ACHN (cell line): ENCODE data around the gene FLYWCH1.
"Not testable (repeated sequence)": the region's sequence is repeated elsewhere in the genome, so short reads cannot be mapped to it uniquely, and the experiment has no call there.

Experiments
- DNase-seq: peaks from one replicate; pipeline ENCODE4 v3.0.0-alpha.2; 2015
- in situ Hi-C: cut with HindIII; loops from 2 replicates; pipeline ENCODE4 v1.10.0; 2017; ENCODE audit warnings: low sequenced_read_pairs, low pct_ligation_motif_present, low pct_unique_long_range_greater_than_20kb

The FLYWCH1 gene

DNA sequence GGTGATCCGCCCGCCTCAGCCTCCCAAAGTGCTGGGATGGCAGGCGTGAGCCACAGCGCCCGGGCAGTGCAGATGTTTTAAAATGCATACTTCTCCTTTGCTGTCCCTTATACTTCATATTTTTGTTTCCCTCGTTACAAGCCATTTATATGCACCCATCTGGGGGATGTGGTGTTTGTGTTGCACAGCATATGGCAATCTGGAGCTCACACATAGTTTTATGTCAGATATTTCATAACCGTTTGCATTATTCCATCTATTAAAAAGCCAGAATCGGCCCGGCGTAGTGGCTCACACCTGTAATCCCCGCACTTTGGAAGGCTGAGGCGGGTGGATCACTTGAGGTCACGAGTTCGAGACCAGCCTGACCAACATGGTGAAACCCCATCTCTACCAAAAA, 11.8 kb downstream of the FLYWCH1 start:
- DNase-seq: no peak
- in situ Hi-C loops: no loop called here

DNA sequence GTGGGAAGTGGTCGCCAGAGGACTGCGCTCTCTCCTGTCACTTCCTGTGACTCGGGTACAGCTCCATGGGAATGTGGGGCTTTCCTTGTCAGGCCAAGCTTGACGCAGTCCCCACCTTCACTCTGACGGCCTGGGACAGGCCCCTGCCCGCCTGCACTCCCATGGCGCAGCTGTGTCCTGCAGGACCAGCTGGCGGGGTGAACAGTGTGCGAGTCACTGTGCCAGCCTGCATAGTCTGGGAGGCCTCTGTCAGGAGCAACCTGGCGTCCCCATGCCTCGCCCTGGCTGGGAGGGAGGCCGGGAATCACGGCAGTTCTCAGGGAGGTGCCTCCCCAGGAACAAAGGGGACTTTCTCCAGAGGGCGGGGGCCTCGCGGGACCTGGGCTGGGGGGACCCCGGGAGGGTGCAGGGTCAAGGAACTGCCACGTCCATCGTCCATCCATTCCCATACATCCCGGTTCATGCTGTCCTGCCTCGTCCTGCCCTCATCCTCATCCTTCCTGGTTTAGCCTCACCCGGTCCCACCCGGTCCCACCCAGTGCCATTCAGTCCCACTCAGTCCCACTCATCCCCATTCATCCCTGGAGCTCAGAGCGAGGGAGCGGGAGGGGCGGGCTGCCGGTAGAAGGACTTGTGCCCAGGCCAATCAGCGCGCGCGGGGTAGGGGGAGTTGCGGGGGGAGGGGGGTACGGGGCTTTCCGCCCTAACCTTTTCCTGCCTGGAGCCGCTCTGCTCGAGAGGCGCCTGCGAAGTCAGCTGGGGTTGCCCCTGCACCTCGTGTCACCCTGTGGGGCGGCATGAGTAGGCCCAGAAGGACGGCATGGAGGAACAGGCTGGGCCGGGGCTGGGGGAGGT, 13.4 kb downstream of the FLYWCH1 start:
- in situ Hi-C loops: no loop called here
- no peak for DNase-seq

DNA sequence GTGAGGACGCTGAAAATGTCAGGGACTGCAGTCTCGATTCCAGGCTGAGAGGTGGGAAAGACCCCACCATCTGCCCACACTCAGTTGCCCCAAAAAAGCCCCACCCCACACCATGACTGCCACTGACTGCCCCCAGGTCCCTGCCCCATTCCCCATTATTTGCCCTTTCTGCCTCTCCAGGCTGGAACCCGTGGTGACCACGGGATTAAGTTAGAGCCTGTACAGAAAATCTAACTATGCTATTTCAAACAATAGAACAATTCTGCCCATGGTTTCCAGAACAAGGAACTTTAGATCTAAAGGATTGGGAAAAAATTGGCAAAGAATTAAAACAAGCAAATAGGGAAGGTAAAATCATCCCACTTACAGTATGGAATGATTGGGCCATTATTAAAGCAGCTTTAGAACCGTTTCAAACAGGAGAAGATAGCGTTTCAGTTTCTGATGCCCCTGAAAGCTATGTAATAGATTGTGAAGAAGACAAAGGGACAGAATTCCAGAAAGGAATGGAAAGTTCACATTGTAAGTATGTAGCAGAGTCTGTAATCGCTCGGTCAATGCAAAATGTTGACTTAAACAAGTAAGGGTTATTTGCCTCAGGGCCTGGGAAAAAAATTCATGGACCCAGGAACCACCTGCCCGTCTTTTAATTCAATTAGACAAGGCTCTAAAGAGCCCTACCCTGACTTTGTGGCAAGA, 14.4 kb downstream of the FLYWCH1 start:
- in situ Hi-C loops: no loop called here
- DNase-seq: no peak

DNA sequence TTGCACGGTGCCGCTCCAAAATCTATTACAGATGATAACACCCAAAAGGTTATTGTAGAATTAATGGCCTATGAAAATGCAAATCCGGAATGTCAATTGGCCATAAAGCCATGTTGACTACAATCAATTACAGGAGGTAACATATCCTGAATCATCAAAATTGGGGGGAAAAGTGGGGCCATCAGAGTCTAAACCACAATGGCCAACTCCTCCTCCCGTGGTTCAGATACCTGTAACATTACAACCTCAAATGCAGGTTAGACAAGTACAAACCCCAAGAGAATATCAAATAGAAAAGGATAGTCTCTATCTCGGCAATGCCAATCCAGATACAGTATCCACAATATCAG, 14.9 kb downstream of the FLYWCH1 start:
- no peak for DNase-seq
- in situ Hi-C loops: no loop called here

DNA sequence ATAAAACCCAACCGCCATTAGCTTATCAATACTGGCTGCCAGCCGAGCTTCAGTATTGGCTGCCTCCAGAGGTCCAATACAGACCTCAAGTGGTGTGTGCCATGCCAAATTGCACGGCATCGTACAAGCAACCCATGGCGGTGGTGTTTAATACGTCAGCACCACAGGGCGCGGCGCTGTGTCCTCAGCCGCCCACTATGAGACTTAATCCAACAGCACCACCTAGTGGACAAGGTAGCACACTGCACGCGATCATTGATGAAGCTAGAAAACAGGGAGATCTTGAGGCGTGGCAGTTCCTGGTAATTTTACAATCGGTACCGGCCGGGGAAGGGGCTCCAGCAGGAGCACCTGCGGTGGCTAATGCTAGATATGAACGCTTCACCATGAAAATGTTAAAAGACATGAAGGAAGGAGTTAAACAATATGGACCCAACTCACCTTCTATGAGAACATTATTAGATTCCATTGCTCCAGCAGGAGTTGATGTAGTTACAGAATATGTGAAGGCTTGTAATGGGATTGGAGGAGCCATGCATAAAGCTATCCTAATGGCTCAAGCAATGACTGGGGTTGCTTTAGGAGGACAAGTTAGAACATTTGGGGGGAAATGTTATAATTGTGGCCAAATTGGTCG, 15.4 kb downstream of the FLYWCH1 start:
- in situ Hi-C loops: no loop called here

DNA sequence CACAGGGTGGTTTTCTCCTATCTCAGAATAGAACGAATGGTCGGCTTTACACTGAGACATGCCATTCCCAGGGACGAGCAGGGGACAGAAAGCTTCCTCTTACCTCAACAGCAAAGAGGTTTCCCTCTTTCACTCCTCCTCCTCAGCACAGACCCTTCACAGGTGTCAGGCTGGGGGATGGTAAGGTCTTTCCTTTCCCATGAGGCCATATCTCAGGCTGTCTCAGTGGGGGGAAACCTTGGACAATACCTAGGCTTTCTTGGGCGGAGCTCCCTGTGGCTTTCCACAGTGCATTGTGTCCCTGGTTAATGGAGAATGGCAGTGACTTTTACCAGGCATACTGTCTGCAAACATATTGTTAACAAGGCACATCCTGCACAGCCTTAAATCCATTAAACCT, 16.4 kb downstream of the FLYWCH1 start:
- in situ Hi-C loops: not testable (repeated sequence)

More for the DNA sequence above, 15.4 kb downstream of the FLYWCH1 start:
- peak; percentile 92 for DNase-seq

DNA sequence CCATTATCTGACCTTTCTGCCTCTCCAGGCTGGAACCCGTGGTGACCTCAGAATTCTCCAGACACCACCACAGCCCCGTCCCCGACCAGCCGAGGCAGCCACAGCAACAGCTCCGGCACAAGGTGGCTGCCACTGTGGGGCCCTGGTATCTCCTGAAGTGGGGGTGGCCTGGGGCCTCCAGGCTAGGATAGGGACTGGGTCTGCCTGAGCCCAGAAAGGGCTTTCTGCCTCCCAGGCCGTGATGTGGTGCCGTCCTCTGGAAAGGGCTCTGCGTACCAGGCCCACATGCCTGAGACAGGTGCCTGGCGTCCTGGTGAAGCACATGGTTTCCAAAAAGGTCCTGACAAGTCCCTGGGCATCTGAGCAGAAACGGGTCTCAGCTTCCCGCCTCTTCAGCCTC, 17.1 kb downstream of the FLYWCH1 start:
- no peak for DNase-seq
- in situ Hi-C loops: no loop called here

More for the DNA sequence above, 16.4 kb downstream of the FLYWCH1 start:
- not testable (repeated sequence) for DNase-seq

DNA sequence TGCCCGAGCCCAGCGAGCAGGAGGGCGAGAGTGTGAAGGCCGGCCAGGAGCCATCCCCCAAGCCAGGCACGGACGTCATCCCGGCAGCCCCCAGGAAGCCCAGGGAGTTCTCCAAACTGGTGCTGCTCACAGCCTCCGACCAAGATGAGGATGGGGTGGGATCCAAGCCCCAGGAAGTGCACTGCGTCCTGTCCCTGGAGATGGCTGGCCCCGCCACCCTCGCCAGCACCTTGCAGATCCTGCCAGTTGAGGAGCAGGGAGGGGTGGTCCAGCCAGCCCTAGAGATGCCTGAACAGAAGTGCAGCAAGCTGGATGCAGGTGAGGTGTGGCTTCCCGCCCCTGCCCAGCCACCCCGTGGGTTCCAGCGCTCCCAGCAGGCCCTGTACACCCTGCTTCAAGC, 18.0 kb downstream of the FLYWCH1 start:
- in situ Hi-C loops: no loop called here
- DNase-seq: no peak

DNA sequence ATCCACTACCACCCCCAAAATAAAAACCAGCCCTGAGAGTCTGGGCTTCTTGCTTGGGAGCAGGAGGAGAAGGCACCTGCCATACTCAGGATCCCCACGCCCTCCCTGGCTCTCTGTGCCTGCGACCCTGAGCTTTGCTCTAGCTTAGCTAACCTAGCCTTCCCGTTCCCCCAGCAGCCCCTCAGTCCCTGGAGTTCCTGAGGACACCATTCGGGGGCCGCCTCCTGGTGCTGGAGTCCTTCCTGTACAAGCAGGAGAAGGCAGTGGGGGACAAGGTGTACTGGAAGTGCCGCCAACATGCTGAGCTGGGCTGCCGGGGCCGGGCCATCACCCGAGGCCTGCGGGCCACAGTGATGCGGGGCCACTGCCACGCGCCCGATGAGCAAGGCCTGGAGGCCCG, 18.5 kb downstream of the FLYWCH1 start:
- in situ Hi-C loops: no loop called here
- DNase-seq: no peak

DNA sequence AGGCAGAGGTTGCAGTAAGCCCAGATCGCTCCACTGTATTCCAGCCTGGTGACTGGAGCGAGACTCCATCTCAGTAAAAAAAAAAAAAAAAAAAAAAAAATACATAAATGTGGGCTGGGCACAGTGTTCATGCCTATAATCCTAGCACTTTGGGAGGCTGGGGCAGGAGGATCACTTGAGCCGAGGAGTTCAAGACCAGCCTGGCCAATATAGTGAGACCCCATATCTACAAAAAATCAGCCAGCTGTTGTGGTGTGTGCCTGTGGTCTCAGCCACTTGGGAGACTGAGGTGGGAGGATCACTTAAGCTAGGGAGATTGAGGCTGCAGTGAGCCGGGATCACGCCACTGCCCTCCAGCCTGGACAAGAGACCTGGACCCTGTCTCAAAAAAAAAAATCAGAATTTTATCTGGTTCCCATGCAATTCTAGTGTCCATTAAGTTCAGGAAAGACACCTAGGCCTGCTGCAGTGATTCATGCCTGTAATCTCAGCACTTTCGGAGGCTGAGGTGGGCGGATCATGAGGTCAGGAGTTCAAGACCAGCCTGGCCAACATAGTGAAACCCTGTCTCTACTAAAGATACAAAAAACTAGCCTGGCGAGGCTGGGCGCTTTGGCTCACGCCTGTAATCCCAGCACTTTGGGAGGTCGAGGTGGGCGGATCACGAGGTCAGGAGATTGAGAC, 19.6 kb downstream of the FLYWCH1 start:
- DNase-seq, in situ Hi-C loops: not testable (repeated sequence)

DNA sequence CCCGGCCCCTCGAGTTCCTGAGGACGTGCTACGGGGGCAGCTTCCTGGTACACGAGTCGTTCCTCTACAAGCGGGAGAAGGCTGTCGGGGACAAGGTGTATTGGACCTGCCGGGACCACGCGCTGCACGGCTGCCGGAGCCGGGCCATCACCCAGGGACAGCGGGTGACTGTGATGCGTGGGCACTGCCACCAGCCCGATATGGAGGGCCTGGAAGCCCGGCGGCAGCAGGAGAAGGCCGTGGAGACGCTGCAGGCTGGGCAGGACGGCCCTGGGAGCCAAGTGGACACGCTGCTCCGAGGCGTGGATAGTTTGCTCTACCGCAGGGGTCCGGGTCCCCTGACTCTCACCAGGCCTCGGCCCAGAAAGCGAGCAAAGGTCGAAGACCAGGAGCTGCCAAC, 21.4 kb downstream of the FLYWCH1 start:
- in situ Hi-C loops: no loop called here
- DNase-seq: no peak

DNA sequence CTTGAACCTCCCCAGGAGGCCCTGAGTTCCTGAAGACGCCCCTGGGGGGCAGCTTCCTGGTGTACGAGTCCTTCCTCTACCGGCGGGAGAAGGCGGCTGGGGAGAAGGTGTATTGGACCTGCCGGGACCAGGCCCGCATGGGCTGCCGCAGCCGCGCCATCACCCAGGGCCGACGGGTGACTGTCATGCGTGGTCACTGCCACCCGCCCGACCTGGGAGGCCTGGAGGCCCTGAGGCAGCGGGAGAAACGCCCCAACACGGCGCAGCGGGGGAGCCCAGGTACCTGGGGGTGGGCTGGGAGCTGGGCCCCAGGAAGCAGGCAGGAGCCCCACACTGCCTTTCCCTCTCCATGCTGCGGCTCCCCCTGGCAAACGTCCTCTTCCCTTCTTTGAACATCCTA, 22.0 kb downstream of the FLYWCH1 start:
- no peak for DNase-seq
- in situ Hi-C loops: no loop called here

DNA sequence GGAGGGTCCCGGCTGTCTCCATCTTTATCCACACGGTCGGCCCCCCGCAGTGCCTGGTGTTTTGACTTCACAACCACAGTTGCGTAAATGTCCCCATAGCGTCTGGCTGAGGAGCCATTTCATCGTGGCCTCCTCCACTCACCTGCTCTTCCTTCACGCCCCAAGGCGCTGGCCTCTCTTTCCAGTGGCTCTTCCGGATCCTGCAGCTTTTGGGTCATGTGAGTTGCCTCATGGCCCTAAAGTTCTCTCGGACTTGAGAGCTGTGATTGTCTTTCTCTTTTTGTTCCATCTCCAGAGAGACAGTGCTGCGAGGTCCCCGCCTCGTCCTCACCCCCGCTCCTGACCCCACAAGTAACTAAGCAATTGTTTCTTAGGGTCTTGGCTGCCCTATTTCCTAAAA, 22.7 kb downstream of the FLYWCH1 start:
- no peak for DNase-seq
- in situ Hi-C loops: no loop called here

DNA sequence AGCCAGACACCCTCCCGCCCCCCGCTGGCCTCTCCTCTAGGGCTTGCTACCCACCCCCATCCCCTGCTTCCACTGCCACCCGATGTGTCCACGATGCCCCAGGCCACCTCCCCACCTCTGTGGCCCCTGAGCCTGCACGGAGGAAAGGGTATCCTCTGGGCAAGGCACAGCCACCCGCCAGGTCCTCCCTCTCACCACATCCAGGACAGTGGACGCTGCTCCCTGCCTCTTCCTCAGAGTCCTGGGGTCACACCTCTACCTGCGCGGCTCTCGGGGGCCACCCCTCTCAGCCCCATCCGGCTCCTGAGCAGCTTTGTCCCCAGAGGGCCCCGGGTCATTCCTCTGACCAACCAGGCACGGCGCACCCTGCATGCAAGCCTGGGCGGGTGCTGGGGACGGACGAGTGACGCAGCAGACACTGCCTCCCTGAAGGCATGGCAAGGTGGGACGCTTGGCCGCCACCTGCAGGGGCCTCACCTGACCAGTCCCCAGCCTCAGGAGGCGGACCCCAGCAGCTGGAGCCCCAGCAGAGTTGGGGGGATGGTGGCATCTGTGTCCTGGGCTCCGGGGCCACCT, 24.8 kb downstream of the FLYWCH1 start:
- in situ Hi-C loops: no loop called here
- no peak for DNase-seq

DNA sequence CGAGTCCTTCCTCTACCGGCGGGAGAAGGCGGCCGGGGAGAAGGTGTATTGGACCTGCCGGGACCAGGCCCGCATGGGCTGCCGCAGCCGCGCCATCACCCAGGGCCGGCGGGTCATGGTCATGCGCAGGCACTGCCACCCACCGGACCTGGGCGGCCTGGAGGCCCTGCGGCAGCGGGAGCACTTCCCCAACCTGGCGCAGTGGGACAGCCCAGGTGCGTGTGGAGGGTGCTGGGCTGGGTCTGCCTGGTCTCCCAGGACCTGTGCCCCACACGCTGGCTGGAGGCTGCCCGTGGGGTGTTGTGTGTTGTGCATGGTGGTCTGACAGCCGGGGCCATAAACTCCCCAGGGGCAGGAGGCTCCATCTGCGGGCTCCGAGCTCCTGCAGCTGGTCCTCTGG, 25.4 kb downstream of the FLYWCH1 start:
- DNase-seq: no peak
- in situ Hi-C loops: no loop called here

DNA sequence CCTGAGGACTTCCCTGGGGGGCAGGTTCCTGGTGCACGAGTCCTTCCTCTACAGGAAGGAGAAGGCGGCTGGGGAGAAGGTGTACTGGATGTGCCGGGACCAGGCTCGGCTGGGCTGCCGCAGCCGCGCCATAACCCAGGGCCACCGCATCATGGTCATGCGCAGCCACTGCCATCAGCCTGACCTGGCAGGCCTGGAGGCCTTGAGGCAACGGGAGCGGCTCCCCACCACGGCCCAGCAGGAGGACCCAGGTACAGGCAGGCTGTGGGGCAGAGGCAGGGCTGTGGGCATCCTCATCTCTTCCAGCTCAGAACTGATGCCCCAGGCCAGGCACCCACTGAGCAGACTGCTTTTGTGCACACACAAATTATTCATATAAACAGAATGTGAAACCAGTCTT, 26.5 kb downstream of the FLYWCH1 start:
- DNase-seq: no peak
- in situ Hi-C loops: no loop called here

DNA sequence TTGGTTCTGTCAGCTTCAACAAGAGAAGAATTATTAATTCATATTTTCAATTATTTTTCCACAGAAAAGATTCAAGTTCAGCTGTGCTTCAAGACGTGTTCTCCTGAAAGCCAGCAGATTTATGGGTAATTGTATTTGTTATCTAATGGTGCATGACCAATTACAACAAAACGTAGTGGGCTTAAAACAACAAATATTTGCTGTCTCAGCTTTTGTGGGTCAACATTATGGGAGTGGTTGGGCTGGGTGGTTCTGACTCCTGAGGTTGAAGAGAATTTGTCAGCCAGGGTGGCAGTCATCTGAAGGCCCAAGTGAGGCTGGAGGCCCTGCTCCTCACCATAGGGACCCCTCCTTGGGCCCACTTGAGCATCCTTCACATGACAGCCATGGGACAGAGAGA, 28.2 kb downstream of the FLYWCH1 start:
- in situ Hi-C loops: no loop called here
- DNase-seq: no peak

DNA sequence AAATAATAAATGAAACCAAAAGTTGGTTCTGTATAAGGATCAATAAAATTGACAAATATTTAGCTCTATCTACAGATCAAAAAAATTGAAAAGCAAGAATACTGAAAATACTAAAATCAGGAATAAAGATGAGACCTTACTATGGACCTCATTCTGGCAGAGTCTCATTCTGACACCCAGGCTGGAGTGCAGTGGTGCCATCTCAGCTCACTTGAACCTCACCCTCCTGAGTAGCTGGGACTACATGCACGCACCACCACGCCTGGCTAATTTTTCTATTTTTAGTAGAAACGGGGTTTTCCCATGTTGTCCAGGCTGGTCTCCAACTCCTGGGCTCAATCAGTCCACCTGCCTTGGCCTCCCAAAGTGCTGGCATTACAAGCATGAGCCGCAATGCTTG, 30.3 kb downstream of the FLYWCH1 start:
- DNase-seq: no peak
- in situ Hi-C loops: no loop called here

DNA sequence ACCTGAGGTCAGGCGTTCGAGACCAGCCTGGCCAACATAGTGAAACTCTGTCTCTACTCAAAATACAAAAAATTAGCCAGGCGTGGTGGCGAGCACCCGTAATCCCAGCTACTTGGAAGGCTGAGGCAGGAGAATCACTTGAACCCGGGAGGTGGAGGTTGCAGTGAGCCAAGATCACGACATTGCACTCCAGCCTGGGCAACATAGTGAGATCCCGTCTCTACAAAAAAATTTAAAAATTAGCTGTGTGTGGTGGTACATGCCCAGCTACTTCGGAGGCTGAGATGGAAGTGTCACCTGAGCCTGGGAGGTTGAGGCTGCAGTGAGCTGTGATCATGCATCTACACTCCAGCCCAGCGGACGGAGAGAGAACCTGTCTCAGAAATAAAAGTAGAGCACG, 32.0 kb downstream of the FLYWCH1 start:
- in situ Hi-C loops, DNase-seq: not testable (repeated sequence)
